SW480 (cell line): ENCODE measurements around the gene HTR6.

Source experiments
- DNase-seq: peaks from one replicate; pipeline ENCODE4 v3.0.0-alpha.2; 2016; ENCODE audit warnings: low spot score

The HTR6 gene

DNA sequence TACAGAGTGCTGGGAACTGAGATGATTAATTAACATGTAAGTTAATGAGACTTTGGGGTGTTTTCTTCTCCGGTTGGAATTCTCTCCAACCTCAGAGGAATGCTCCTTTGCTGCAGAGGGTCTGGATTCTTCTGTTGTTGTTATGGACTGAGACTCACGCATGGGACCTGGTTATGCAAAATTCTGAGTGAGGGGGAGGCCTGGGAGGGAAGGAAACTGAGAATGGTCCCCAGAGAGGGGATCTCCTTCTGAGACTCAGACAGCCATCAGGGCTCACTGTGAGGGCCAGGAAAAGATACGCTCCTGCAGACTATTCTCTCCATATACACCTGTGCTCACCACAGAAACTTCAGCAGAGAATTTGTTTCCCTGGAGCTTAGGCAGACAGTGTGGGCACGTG, 56.3 kb downstream of the HTR6 start:
- no peak for DNase-seq

DNA sequence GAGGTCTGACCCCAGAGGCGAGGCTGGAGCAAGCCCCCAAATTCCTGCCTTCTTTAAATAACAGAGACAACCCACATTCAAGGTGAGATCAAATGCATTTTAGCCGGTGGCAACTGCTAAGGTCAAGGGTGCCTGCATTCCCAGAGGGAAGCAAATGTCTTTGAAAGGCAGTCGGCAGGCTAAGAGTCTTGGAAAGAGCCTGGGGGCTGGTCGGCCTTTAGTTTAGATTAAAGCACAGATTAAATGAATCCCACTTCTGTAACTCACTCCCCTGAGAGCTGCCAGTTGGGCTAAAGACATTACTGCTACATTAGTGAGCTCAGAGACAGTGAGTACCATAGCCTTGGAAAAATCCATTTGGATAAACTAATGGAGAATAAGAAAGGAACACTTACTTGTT, 59.2 kb downstream of the HTR6 start:
- DNase-seq: no peak

DNA sequence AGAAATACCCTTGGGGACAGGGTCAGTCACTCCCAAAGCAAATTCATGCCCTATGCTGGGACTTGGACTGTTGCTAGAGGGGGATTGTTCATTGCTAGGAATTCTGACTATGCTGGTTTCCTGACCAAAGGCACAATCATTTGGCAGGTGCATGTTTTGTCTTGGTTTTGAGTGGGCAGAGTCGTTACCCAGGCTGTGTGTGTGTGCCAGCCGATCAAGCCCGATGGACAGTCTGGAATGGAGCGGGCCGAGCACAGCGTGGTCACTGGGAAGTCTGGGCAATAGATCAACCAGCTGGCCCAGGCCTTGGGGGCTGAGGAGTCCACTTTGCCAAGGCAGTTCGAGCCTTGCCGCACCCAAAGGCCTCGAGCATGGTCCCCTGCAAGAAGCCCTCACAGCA, 60.9 kb downstream of the HTR6 start:
- no peak for DNase-seq

DNA sequence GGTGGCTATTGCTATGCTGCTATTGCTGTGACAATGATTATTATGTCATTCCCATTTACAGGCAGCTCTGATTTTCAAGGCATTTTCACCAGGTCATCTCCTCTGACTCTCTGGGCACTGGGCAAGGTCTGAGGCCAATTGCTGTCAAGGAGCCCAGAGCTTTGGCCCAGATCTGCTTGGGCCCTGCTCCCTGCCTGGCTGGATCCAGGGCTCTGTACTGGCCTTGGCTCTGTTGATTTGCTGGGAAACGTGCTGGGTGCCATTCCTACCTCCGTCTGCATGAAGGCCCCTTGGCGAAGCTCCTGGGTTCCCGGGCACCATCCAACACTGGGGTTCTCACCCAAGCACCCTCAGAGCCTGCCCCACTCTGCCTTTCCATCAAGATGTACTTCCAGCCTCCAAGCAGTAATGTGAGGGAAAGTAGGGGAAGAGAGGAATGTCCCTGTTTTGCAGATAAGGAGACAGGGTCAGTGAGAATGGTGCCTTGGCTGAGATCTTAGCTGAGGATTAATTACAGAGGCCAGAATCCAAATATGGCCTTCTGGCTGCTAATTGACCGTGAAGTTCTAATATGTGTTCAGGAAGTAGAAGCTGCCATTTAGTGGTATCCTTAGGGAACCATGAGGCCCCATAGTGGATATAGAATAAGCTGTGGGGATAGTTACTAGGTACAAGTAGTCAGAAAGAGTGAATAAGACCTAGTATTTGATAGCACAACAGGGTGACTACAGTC, 63.9 kb downstream of the HTR6 start:
- DNase-seq: no peak

DNA sequence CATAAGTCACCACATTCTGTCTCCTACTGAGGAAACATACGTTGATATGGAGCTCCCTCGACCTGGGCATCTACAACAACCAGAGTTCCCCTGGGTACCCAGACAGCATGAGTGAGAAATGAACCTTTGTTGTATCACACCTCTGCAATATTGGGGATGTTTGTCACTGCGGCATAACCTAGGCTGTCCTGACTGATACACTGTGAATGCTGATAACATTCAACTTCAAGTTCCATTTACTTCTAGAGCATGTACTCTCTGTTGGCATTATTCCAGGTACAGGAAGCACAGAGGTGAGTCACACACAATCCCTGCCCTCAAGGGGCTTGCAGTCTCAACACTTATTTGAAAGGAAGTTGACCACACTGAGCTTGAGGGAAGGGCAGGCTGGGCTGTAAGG, 65.6 kb downstream of the HTR6 start:
- no peak for DNase-seq
